NCI-H1930 (cell line): ENCODE measurements around the gene SDK1.

ENCODE experiments used
- DNase-seq, 2 experiments: peaks; one replicate each; lab custom pipeline; 2025; lab: John Stamatoyannopoulos, UW

The SDK1 gene

GRCh38 chr7:4107839-4108238 is 806.8 kb downstream of the SDK1 start:
- no peak for DNase-seq

DNA sequence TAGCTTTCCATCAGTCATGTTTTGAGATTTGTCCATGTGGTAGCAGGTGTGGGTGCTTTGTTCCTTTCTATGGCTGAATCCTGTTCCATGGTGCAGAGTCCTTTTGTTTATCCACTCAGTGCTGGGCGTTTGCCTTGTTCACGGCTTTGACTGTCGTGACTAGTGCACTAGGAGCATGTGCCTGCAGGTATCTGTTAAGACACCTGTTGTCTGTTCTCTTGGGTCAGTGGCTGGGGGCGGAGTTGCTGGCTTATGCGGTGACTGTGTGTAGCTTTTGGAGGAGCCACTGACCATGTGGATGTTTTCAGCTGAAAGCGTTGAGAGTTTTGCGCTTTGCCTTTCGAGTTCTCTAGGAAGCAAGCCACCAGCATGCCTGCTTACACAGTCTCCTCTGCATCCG is 807.9 kb downstream of the SDK1 start:
- DNase-seq: no peak

GRCh38 chr7:4109481-4110110 is 808.5 kb downstream of the SDK1 start:
- no peak for DNase-seq

DNA sequence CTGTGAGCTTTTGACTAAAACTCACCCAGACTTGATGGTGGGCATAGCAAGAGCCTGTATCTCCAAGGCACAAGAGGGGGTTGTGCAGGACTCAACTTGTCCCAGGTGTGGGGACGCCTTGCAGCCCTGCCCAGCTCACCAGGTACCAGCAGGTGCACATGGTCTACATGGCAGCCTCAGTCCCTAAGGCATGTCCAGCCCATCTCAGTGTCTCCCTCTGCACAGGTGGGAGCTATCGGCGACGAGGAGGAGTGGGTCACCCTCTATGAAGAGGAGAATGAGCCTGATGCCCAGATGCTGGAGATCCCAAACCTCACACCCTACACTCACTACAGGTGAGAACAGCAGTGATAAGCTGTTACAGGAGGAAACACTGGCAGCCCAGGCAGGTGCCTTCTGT is 809.4 kb downstream of the SDK1 start:
- no peak for DNase-seq

- DNase-seq: no peak
Observed at GRCh38 chr7:4111166-4111565, 810.1 kb downstream of the SDK1 start.

DNA sequence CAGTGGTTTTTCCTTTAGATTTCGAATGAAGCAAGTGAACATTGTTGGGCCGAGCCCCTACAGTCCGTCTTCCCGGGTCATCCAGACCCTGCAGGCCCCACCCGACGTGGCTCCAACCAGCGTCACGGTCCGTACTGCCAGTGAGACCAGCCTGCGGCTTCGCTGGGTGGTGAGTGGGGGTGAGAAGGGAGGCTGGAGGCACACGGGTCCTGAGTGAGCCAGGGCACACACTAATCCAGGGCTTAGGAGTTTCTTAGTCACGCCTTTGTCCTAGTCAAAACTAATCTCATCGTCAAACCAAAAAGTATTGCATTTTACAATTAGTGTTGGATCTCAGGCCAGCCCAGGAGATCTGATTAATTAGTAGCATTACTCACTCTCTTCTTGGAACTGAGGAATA is 812.2 kb downstream of the SDK1 start:
- DNase-seq: no peak

DNA sequence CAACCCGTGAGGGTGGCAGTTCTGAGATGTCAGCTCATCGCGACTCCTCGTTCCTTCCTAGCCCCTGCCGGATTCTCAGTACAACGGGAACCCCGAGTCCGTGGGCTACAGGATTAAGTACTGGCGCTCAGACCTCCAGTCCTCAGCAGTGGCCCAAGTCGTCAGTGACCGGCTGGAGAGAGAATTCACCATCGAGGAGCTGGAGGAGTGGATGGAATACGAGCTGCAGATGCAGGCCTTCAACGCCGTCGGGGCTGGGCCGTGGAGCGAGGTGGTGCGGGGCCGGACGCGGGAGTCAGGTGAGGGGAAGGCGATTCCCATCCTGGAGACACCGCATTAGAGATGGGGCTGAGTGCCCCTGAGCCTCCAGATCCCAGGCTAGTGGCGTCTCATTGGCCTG is 812.9 kb downstream of the SDK1 start:
- DNase-seq: no peak

- no peak for DNase-seq
Observed at GRCh38 chr7:4115442-4115841, 814.4 kb downstream of the SDK1 start.

- DNase-seq: no peak
Observed at GRCh38 chr7:4115941-4116610, 815.0 kb downstream of the SDK1 start.

GRCh38 chr7:4119848-4120247 is 818.8 kb downstream of the SDK1 start:
- DNase-seq: no peak

- DNase-seq: no peak
Observed at GRCh38 chr7:4123346-4123745, 822.3 kb downstream of the SDK1 start.

GRCh38 chr7:4123823-4124222 is 822.8 kb downstream of the SDK1 start:
- no peak for DNase-seq

- DNase-seq: no peak
Observed at GRCh38 chr7:4124556-4125477, 823.8 kb downstream of the SDK1 start.

GRCh38 chr7:4127909-4128560 is 827.0 kb downstream of the SDK1 start:
- no peak for DNase-seq

- DNase-seq: no peak
Observed at GRCh38 chr7:4129481-4130122, 828.5 kb downstream of the SDK1 start.

DNA sequence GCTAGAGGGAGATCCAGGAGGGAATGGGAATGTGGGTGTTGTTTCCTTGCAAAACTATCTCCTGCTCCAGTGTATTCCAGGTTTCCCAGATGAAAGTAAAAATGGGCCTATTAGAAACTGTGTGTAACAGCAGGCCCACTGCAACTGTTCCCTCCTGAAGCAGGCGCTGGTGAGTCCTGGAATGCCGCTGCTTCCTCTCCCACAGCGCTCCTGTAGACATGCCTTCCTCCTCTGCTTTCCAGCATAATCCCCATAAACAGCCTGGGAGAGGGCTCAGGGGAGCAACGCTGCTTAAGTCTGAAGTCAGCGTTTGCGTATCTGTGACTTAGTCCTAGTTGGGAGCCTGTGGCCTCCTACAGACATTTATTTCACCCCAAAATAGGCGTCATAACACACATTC is 830.0 kb downstream of the SDK1 start:
- no peak for DNase-seq

DNA sequence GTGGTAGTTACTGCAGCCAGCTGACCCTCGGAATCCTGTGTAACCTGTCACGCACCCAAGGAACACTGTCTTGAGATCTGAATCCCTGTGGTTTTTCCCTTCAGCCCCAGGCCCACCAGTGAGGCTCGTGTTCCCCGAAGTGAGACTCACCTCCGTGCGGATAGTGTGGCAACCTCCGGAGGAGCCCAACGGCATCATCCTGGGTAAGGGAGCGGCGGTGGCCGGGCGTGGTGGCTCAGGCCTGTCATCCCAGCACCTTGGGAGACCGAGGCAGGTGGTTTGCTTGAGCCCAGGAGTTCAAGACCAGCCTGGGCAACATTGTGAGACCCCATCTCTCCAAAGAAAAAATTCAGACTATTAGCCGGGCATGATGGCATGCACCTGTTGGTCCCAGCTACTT is 831.2 kb downstream of the SDK1 start:
- DNase-seq: no peak

GRCh38 chr7:4133491-4134044 is 832.5 kb downstream of the SDK1 start:
- DNase-seq: no peak

DNA sequence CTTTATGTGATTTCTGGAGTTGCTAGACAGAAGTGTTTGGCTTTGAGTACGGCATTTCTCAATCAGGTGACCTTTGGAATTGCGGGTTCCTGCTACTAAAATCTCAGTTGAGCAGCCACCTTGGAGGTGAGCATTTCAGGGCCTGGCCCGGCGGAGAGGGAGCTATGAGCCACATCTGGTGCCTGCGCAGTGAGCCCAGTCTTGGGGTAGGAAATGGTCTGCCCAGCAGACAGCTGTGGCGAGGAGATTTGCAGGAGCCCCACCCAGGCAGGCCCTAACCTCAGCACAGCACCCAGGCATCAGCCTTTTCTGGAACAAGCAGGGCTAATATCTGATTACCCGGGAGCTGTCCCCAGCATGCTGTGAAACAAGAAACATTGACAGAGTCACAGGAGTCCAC is 833.2 kb downstream of the SDK1 start:
- DNase-seq: no peak

DNA sequence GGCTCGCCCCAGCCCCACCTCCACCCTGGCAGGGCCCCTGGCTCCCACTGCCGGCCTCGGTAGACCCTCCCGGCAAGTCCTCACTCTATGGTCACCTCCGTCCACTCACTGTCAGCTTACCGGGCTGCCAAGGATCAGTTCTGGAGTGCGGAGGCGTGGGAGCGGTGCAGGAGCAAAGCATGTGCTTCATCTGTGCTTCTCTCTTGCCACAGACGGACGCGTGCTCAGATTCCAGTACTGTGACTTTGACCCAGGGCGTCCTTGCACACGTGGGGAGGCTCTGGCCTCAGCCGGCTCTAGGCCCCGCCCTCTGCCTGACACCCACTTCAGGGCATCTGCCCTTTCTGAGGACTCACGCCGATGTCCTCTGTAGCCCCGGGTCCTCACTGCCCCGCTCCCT is 833.6 kb downstream of the SDK1 start:
- DNase-seq: no peak

- no peak for DNase-seq
Observed at GRCh38 chr7:4135301-4135700, 834.2 kb downstream of the SDK1 start.

DNA sequence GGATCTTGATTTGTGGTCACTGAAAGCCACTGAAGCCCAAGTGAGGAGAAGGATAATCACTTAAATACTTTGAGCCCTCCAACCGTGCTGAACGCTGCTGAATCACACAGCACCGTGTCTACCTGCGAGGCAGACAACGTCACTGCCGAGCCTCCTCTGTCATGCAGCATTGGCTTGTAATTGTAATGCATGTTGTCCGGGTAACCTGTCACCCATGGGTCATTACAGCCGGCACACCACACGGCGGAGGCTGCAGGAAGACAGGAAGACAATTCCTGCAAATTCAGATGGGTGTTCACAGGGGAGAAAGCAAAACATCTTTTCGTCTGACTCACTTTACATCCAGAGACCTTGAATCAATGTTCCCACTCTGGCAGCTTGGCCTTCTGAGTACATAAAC is 835.0 kb downstream of the SDK1 start:
- no peak for DNase-seq
